RWPE2 (cell line): ENCODE data around the gene WWP2.

ENCODE experiments used
- ATAC-seq: fragments of 200-7000 bp; cut with Tn5 transposase; 3 replicates; pipeline ENCODE4 v1.9.1; 2021; ENCODE audit warnings: low read depth
- DNase-seq: peaks from one replicate; pipeline ENCODE4 v3.0.0-alpha.2; 2020; ENCODE audit warnings: low spot score
- H3K27ac ChIP-seq: fragments of 450-650 bp; 2 replicates; pipeline ENCODE4 v1.5.1; 2017; ENCODE audit warnings: mild to moderate bottlenecking; ENCODE audit not compliant: poor library complexity, severe bottlenecking
- H3K27me3 ChIP-seq: fragments of 250-450 bp; sonication (Bioruptor Pico); 2 replicates; pipeline ENCODE4 v1.5.1; 2021; ENCODE audit warnings: mild to moderate bottlenecking, moderate library complexity; ENCODE audit not compliant: insufficient read depth, poor library complexity, severe bottlenecking
- H3K36me3 ChIP-seq: fragments of 250-450 bp; sonication (Bioruptor Pico); 2 replicates; pipeline ENCODE4 v1.5.1; 2020; ENCODE audit warnings: low read depth, mild to moderate bottlenecking, moderate library complexity
- H3K4me1 ChIP-seq: fragments of 250-450 bp; sonication (Bioruptor Pico); 2 replicates; pipeline ENCODE4 v1.5.1; 2021; ENCODE audit warnings: mild to moderate bottlenecking, moderate library complexity; ENCODE audit not compliant: insufficient read depth, poor library complexity, severe bottlenecking
- H3K4me3 ChIP-seq: fragments of 250-450 bp; sonication (Bioruptor Pico); 2 replicates; pipeline ENCODE4 v1.5.1; 2021; ENCODE audit warnings: mild to moderate bottlenecking, moderate library complexity; ENCODE audit not compliant: severe bottlenecking
- H3K9me3 ChIP-seq: fragments of 250-450 bp; sonication (Bioruptor Pico); 2 replicates; pipeline ENCODE4 v1.5.1; 2021; ENCODE audit warnings: mild to moderate bottlenecking, moderate library complexity; ENCODE audit not compliant: severe bottlenecking
- TF ChIP-seq, protein P1 (sequence below): fragments of 450-650 bp; IDR thresholded peaks from one replicate; pipeline ENCODE4 v1.5.1; 2017; ENCODE audit warnings: mild to moderate bottlenecking, moderate library complexity; ENCODE audit not compliant: poor library complexity, severe bottlenecking

Gene WWP2

DNA sequence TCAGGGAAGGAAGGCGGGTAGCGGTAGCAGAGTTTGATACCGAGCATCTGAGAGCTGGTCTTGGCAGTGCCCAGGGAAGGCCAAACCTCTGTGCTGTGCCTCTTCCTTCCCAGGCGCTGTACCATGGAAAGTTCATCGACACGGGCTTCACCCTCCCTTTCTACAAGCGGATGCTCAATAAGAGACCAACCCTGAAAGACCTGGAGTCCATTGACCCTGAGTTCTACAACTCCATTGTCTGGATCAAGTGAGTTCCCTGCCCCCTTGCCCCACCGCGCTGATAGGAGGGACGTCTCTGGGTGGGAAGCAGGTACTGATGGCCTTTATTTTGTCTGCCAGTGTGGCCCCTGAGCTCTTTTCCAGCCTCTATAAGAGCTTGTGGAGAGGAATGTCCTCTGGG is 173.6 kb downstream of the WWP2 start:
- TF ChIP-seq, protein P1, sequence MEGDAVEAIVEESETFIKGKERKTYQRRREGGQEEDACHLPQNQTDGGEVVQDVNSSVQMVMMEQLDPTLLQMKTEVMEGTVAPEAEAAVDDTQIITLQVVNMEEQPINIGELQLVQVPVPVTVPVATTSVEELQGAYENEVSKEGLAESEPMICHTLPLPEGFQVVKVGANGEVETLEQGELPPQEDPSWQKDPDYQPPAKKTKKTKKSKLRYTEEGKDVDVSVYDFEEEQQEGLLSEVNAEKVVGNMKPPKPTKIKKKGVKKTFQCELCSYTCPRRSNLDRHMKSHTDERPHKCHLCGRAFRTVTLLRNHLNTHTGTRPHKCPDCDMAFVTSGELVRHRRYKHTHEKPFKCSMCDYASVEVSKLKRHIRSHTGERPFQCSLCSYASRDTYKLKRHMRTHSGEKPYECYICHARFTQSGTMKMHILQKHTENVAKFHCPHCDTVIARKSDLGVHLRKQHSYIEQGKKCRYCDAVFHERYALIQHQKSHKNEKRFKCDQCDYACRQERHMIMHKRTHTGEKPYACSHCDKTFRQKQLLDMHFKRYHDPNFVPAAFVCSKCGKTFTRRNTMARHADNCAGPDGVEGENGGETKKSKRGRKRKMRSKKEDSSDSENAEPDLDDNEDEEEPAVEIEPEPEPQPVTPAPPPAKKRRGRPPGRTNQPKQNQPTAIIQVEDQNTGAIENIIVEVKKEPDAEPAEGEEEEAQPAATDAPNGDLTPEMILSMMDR, result no peak
- DNase-seq (no peak), ATAC-seq (no peak)
- Histone ChIP-seq H3K27me3 (no peaks in the 10 kb centered on the region), H3K36me3 (peaks cover 21% of the 10 kb centered on the region), H3K4me3 (no peak overlapping the region), H3K4me1 (no peaks in the 10 kb centered on the region), H3K9me3 (no peaks in the 10 kb centered on the region), H3K27ac (no peak overlapping the region)

DNA sequence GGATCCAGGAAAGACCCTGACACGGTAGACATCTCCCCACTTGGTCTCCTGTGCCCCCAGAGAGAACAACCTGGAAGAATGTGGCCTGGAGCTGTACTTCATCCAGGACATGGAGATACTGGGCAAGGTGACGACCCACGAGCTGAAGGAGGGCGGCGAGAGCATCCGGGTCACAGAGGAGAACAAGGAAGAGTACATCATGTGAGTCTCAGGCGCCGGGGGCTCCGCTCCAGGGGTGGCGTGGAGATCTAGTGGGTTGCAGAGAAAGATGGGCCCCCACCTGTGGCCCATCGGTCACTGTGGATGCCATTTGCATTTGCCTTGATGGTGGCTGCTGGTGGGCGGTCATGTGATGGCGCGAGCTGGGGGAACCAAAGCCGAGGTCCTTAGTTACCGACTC is 174.1 kb downstream of the WWP2 start:
- ATAC-seq (no peak), DNase-seq (no peak)
- Histone ChIP-seq H3K4me3 (no peak overlapping the region), H3K4me1 (no peaks in the 10 kb centered on the region), H3K36me3 (peaks cover 16% of the 10 kb centered on the region), H3K9me3 (no peaks in the 10 kb centered on the region), H3K27ac (no peak overlapping the region), H3K27me3 (no peaks in the 10 kb centered on the region)
- TF ChIP-seq, protein P1, result no peak

DNA sequence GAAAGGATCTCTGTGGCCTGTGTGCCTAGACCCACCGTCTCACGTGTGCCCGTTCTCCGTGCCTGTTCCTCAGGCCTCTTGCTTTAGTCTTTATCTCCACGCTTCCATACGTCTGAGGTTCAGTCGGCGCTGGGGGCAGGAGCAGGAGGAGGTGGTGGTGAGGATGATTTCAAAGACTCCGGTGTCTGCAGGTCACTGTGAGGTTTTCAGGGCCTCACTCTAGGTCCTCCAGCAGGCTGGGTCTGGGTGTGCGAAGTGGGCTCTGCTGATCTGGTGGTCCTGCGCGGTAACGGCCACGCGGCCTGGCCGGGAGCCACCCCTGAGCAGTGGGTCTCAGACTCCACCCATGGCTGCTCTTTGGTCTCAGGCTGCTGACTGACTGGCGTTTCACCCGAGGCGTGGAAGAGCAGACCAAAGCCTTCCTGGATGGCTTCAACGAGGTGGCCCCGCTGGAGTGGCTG is 174.6 kb downstream of the WWP2 start:
- Histone ChIP-seq H3K4me1 (no peaks in the 10 kb centered on the region), H3K9me3 (no peaks in the 10 kb centered on the region), H3K4me3 (no peak overlapping the region), H3K27me3 (no peaks in the 10 kb centered on the region), H3K27ac (no peak overlapping the region), H3K36me3 (peaks cover 10% of the 10 kb centered on the region)
- DNase-seq (no peak), ATAC-seq (no peak)
- TF ChIP-seq, protein P1, result no peak

DNA sequence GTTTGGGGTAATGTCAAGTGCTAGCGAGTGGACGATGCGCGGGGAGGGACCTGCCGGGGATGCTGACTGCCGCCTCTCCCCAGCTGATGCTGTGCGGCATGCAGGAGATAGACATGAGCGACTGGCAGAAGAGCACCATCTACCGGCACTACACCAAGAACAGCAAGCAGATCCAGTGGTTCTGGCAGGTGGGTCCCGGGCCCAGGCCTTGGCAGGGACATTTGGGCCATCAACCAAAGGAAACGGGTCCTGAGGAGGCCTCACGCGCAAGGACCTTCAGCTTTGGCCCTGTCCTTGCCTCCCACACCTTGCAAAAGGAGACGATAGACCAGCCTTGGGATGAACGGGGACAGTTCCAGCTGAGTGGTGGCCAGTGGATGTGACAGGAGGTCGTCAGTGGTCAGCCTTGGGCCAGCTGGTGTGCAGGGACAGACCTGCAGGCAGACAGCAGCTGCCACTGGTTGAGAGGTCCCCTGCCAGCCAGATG is 175.4 kb downstream of the WWP2 start:
- no peak overlapping the region for H3K27ac ChIP-seq
- H3K9me3 ChIP-seq, result no peaks in the 10 kb centered on the region
- no peaks in the 10 kb centered on the region for H3K4me1 ChIP-seq
- ATAC-seq (no peak), DNase-seq (no peak)
- TF ChIP-seq, protein P1, result no peak
- H3K36me3 ChIP-seq, result peaks cover 7% of the 10 kb centered on the region; the same call in 1 of the 2 replicates
- no peak overlapping the region for H3K4me3 ChIP-seq
- no peaks in the 10 kb centered on the region for H3K27me3 ChIP-seq

DNA sequence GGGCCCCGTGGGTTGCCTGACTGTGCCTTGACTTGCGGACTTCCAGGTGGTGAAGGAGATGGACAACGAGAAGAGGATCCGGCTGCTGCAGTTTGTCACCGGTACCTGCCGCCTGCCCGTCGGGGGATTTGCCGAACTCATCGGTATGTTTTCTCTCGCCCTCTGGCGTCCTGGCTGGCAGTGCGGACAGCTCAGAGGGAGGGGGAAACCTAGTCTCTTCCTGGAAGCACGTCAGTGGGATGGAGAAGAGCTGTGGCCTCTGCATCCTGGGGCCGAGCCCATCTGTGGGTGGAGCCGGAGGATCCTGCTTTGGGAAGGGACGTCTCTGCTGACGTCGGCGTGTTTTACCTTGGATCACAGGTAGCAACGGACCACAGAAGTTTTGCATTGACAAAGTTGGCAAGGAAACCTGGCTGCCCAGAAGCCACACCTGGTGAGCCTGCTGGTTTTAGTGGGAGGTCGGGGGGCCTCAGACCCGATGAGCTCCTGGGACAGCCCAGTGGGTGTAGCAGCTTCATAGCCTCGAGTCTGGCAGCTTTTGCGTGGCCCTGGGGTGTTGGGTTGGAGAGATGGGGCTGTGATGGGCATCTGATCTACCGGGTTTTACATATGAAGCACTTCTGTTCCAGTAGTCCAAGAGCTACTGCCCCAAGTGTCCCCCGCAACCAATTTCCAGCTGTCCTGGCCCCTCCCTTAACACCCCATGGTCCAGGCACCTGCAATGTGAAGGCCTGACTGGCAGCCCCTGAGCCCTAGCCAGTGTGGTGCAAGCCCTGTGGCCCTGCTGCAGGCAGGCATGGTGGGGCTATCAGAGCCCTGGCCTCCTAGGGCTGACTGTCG is 177.1 kb downstream of the WWP2 start:
- Histone ChIP-seq H3K27ac (no peak overlapping the region), H3K4me3 (no peak overlapping the region), H3K27me3 (no peaks in the 10 kb centered on the region), H3K9me3 (no peaks in the 10 kb centered on the region), H3K4me1 (no peaks in the 10 kb centered on the region), H3K36me3 (peaks cover 7% of the 10 kb centered on the region; the same call in 1 of the 2 replicates)
- DNase-seq, result no peak
- no peak for ATAC-seq
- TF ChIP-seq, protein P1, result no peak
